GM19099 (cell line): ENCODE data around the gene LCN12.

Experiments
- POLR2A ChIP-seq: IDR thresholded peaks from 3 replicates; pipeline ENCODE4 v1.6.1; 2011; ENCODE audit warnings: low read depth; ENCODE audit not compliant: insufficient read length; ENCODE audit errors: extremely low read depth

The LCN12 gene

GRCh38 chr9:136994180-136994887 lies 42.3 kb downstream of the LCN12 start:
- no peak for TF ChIP-seq POLR2A

- TF ChIP-seq POLR2A, result no peak
These were observed 42.8 kb downstream of the LCN12 start for GRCh38 chr9:136994888-136995230.

GRCh38 chr9:136995362-136995761 lies 43.3 kb downstream of the LCN12 start:
- no peak for TF ChIP-seq POLR2A

- no peak for TF ChIP-seq POLR2A
These were observed 43.8 kb downstream of the LCN12 start for GRCh38 chr9:136995772-136996311.

DNA sequence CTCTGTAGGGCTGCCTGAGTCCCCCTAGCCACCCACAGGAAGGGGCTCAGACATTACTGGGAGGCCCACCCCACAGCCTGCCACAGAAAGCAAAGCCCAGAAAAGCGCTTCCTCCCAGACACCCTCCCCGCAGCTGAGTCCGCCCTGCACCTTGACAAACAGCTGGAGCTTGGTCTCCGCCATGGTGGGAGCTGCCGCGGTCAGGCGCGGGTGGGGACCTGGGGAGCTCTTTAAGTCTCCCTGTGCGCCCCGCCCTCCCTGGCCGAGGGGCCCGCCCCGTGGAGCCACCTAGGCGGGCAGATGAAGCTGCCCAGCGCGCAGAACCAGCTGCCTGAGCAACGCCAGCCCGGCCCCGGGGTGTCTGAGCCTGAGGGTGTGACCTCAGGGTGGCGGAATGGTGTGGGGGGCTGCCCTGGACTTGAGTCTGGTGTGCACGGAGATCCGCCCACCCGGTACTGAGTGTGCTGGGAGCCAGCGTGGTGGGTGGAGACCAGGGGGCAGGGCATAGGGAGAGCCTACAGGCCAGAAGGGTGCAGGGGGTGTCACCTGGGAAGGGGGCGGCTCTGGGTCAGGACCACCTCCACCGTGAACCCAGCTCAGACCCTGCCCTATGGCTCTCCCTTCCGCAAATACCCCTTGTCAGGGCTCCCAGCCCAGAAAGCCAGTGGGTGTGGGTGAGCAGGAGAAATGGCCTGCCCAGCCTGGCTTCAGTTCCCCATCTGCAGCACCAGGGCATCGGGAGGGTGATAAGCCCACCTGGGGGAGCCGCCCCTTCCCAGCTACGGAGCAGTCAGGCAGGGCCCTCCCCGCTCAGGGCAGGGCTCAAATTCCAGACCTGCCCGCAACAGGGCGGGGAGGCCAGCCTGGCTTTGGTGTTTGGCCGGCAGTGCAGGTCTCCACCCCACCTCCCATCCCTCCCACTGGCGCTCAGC lies 44.6 kb downstream of the LCN12 start, which contains the start of gene CLIC3:
Gene CLIC3 (minus strand): TSS at position 208 of the 932 bp plus-strand sequence. CDS start 25 bp downstream, at position 183.
- no peak for TF ChIP-seq POLR2A

- no peak for TF ChIP-seq POLR2A
These were observed 45.3 kb downstream of the LCN12 start for GRCh38 chr9:136997371-136997770.

DNA sequence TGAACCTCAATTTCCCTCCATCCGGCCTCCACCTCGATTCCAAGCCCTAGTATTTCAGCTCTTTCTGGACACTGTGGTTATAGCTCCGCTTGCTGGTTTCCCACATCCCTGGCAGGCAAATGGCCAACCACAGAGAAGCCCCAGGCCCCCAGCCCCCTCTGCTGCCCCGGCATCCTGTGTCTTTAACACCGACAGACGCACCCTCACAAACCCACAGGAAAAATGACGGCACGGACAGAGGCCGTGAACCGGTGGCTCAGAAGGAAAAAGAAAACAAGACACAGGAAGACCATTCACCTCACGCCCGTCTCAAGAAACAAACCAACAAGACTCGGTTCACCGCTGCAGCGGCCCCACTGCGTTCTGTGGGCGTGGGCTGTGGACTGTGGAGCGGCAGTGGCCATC lies 45.8 kb downstream of the LCN12 start:
- no peak for TF ChIP-seq POLR2A

DNA sequence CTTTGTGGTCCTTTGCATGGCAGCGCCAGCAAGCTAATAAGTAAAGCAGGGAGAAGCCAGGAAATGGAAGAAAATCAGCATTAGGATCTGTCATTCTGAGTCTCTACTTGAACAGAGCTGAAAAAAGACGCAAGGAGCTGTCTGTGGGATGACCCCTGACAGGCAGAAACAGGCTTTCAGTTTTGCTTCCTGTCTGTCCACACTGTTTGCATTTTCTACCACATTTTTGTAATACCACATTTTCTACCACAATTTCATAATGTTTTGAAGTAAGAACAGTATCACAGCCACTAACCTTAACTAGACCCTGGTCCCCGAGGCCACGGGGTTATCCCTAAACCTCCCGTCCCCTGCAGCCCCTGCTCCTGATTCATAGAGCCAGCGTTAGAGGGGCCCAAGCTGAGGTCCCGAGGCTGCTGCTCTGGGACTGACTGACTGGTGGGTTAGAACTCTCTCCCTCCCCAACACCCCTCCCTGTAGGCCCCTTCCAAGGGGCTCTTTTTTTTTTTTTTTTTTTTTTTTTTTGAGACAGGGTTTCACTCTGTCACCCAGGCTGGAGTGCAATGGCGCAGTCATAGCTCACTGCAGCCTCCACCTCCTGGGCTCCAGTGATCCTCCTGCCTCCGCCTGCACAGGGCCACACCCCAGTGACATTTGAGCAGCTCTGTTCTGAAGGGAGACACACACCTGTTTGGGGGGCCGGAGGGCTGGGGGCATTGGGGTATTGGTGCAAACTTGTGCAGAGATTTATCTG lies 48.3 kb downstream of the LCN12 start:
- TF ChIP-seq POLR2A, result no peak

DNA sequence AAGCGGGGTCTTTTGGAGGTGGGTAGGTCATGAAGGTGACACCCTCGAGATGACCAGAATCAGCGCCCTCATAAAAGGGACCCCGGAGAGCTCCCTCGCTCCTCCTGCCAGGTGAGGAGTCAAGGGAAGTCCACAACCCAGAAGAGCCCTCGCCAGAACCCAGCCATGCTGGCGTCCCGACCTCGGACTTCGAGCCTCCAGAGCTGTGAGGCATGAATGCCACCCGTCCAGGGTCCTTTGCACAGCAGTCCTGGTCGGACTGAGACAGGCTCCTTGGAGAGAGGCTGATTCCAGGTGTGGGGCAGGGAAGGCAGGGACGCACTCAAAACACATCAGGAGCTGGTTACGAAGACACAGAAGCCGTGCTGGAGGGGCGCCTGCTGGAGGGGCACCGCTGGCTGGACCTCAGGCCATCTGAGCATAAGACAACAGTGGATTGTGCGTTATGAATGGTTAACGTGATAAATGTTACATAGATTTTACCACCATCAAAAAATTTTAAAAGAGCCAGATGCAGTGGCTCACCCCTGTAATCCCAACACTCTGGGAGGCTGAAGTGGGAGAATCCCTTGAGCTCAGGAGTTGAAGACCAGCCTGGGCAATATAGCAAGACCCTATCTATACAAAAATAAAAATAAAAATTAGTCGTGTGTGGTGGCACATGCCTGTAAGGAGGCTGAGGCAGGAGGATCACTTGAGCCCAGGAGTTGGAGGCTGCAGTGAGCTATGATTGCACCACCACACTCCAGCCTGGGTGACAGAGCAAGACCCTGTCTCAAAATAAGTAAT lies 50.0 kb downstream of the LCN12 start:
- TF ChIP-seq POLR2A, result no peak

GRCh38 chr9:137002646-137003041 lies 50.6 kb downstream of the LCN12 start:
- no peak for TF ChIP-seq POLR2A
